Neural crest cell (in vitro differentiated cells): Measurements from ENCODE around the gene CGB2. TPM values are rescaled to one million over a fixed set of nuclear protein-coding genes. Genes with fewer than 3 reads are reported as not detected.
"Not testable (repeated sequence)": the region's sequence is repeated elsewhere in the genome, so short reads cannot be mapped to it uniquely, and the experiment has no call there.

Experiments
- DNase-seq: peaks from one replicate; pipeline ENCODE4 v3.0.0; 2021; ENCODE audit warnings: low read depth, mixed read lengths, low spot score
- H3K27ac Mint-ChIP-seq: one replicate; pipeline ENCODE4 v1.8.0; 2021; ENCODE audit warnings: mild to moderate bottlenecking, mixed read lengths; ENCODE audit not compliant: unreplicated experiment
- H3K27me3 Mint-ChIP-seq: 2 replicates; pipeline ENCODE4 v1.8.0; 2021; ENCODE audit warnings: low read depth, mild to moderate bottlenecking, mixed read lengths
- H3K36me3 Mint-ChIP-seq: 2 replicates; pipeline ENCODE4 v1.8.0; 2021; ENCODE audit warnings: low read depth, mild to moderate bottlenecking, mixed read lengths
- H3K4me1 Mint-ChIP-seq: 2 replicates; pipeline ENCODE4 v1.8.0; 2021; ENCODE audit warnings: mixed read lengths
- H3K4me3 Mint-ChIP-seq: one replicate; pipeline ENCODE4 v1.8.0; 2021; ENCODE audit warnings: mild to moderate bottlenecking, mixed read lengths
- H3K9me3 Mint-ChIP-seq: 2 replicates; pipeline ENCODE4 v1.8.0; 2021; ENCODE audit warnings: mixed read lengths
- microRNA-seq: library from miRNA; unstranded; fragments of <30 nt; microRNA quantifications from one replicate; pipeline ENCODE4, GENCODE V29; 2020
- total RNA-seq: library from RNA; stranded (reverse); gene quantifications from 2 replicates; pipeline ENCODE4 v1.2.1, GENCODE V29; 2021
- TF ChIP-seq, protein P1 (sequence below): fragments of 200-600 bp; sonication (generic); conservative IDR thresholded peaks from 2 replicates; pipeline ENCODE4 v1.5.0; 2021; ENCODE audit warnings: antibody characterized with exemption, mild to moderate bottlenecking

The CGB2 gene
- total RNA-seq, 1 donor from 2014 or later, result not detected

DNA sequence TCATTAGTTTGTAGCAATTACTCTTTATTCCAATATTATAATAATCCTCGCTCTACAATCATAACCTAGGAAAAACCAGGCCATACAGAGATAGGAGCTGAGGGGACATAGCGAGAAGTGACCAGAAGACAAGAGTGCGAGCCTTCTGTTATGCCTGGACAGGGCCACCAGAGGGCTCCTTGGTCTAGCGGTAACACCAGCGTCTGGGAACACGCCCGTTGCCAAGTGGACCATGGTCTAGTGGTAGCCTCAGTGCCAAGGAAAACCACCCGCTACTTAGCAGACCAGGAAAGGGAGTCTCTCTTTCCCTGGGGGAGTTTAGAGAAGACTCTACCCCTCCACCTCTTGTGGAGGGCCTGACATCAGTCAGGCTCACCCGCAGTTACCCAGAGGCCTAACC is 43.2 kb downstream of the CGB2 start:
- H3K4me3 Mint-ChIP-seq, H3K36me3 Mint-ChIP-seq, H3K27ac Mint-ChIP-seq, H3K4me1 Mint-ChIP-seq, H3K9me3 Mint-ChIP-seq: not testable (repeated sequence)
- peaks cover 50% of the 10 kb centered on the region for H3K27me3 Mint-ChIP-seq
- peak; percentile 52 for DNase-seq
- TF ChIP-seq, protein P1, sequence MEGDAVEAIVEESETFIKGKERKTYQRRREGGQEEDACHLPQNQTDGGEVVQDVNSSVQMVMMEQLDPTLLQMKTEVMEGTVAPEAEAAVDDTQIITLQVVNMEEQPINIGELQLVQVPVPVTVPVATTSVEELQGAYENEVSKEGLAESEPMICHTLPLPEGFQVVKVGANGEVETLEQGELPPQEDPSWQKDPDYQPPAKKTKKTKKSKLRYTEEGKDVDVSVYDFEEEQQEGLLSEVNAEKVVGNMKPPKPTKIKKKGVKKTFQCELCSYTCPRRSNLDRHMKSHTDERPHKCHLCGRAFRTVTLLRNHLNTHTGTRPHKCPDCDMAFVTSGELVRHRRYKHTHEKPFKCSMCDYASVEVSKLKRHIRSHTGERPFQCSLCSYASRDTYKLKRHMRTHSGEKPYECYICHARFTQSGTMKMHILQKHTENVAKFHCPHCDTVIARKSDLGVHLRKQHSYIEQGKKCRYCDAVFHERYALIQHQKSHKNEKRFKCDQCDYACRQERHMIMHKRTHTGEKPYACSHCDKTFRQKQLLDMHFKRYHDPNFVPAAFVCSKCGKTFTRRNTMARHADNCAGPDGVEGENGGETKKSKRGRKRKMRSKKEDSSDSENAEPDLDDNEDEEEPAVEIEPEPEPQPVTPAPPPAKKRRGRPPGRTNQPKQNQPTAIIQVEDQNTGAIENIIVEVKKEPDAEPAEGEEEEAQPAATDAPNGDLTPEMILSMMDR, result peak; percentile 73

DNA sequence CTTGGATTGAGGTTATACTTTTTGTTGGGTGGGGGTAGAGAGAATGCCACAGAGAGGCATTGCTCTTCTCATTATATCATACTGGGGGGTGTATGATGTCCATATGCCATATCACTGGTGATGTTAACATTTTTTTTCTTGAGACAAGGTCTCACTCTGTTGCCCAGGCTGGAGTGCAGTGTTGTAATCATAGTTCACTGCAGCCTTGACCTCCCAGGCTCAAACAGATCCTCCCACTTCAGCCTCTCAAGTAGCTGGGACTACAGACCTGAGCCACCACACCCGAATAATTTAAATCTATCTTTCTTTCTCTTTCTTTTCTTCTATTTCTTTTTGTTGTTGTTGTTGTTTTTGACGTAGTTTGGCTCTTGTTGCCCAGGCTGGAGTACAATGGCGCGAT is 48.7 kb downstream of the CGB2 start:
- H3K27me3 Mint-ChIP-seq, result peaks cover 14% of the 10 kb centered on the region

DNA sequence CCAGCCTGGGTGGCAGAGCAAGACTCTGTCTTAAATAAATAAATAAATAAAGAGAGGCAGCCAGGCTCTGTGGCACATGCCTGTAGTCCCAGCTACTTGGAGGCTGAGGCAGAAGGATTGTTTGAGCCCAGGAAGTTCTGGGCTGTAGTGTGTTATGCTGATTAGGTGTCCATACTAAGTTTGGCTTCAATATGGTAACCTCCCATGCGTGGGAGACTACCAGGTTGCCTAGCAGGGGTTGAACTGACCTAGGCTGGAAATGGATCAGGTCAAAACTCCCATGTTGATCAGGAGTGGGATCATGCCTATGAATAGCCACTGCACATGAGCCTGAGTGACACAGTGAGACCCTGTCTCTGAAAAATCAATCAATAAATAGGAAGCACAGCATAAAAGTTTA is 49.6 kb downstream of the CGB2 start:
- DNase-seq, result no peak
- TF ChIP-seq, protein P1, result no peak
- Mint-ChIP-seq H3K4me3 (no peak overlapping the region), H3K4me1 (peaks cover 14% of the 10 kb centered on the region), H3K9me3 (no peaks in the 10 kb centered on the region), H3K36me3 (no peaks in the 10 kb centered on the region), H3K27me3 (peaks cover 12% of the 10 kb centered on the region), H3K27ac (no peak overlapping the region)

More for the DNA sequence above, 48.7 kb downstream of the CGB2 start:
- TF ChIP-seq, protein P1, result no peak
- peaks cover 7% of the 10 kb centered on the region for H3K4me1 Mint-ChIP-seq
- H3K27ac Mint-ChIP-seq, result no peak overlapping the region
- no peak for DNase-seq
- H3K9me3 Mint-ChIP-seq, result no peaks in the 10 kb centered on the region
- H3K36me3 Mint-ChIP-seq, result no peaks in the 10 kb centered on the region
- no peak overlapping the region for H3K4me3 Mint-ChIP-seq

Small RNA genes within 50 kb of the gene (microRNA-seq; reads per million reads assigned to microRNA genes)
- not detected for gene MIR6798

Other genes starting within 250 kb of the CGB2 start
- gene BCAT2, start 220.9 kb upstream of the CGB2 start, total RNA-seq, result 40.3 and 40.4 TPM in 2 replicates
- 4.2 and 6.6 TPM in 2 replicates for gene HSD17B14, start 195.4 kb upstream of the CGB2 start, total RNA-seq
- 38.1 and 41.8 TPM in 2 replicates for gene PLEKHA4, start 163.3 kb upstream of the CGB2 start, total RNA-seq
- 27.5 and 27.8 TPM in 2 replicates for gene PPP1R15A, start 159.5 kb upstream of the CGB2 start, total RNA-seq
- not detected in 2 replicates for gene TULP2, start 133.1 kb upstream of the CGB2 start, total RNA-seq
- 102 and 108 TPM in 2 replicates for gene NUCB1, start 131.6 kb upstream of the CGB2 start, total RNA-seq
- gene DHDH, start 98.2 kb upstream of the CGB2 start, total RNA-seq, result 0.47 and 0.82 TPM in 2 replicates
- gene BAX, start 77.0 kb upstream of the CGB2 start, total RNA-seq, result 150 and 171 TPM in 2 replicates
- 908 and 1,003 TPM in 2 replicates for gene FTL, start 66.6 kb upstream of the CGB2 start, total RNA-seq
- gene GYS1, start 38.6 kb upstream of the CGB2 start, total RNA-seq, result 53.2 and 56.2 TPM in 2 replicates
- 118 and 125 TPM in 2 replicates for gene RUVBL2, start 38.0 kb upstream of the CGB2 start, total RNA-seq
- not detected in 2 replicates for gene LHB, start 14.8 kb upstream of the CGB2 start, total RNA-seq
- gene CGB3, start 7.6 kb upstream of the CGB2 start, total RNA-seq, result not detected in 2 replicates
- not detected in 2 replicates for gene CGB1, start 5.0 kb downstream of the CGB2 start, total RNA-seq
- not detected in 2 replicates for gene CGB5, start 12.0 kb downstream of the CGB2 start, total RNA-seq
- gene CGB8, start 17.2 kb downstream of the CGB2 start, total RNA-seq, result not detected in 2 replicates
- not detected in 2 replicates for gene CGB7, start 25.9 kb downstream of the CGB2 start, total RNA-seq
- gene NTF4, start 32.9 kb downstream of the CGB2 start, total RNA-seq, result not detected in 2 replicates
- not detected in 2 replicates for gene KCNA7, start 40.8 kb downstream of the CGB2 start, total RNA-seq
- 291 and 303 TPM in 2 replicates for gene SNRNP70, start 53.6 kb downstream of the CGB2 start, total RNA-seq
- 5.4 and 7.5 TPM in 2 replicates for gene LIN7B, start 82.5 kb downstream of the CGB2 start, total RNA-seq
- 1.0 and 1.3 TPM in 2 replicates for gene C19orf73, start 87.3 kb downstream of the CGB2 start, total RNA-seq
- 21.7 and 22.7 TPM in 2 replicates for gene PPFIA3, start 87.7 kb downstream of the CGB2 start, total RNA-seq
- gene HRC, start 123.5 kb downstream of the CGB2 start, total RNA-seq, result 0.84 and 1.6 TPM in 2 replicates
- 8.1 and 9.6 TPM in 2 replicates for gene TRPM4, start 125.9 kb downstream of the CGB2 start, total RNA-seq